HEK293T (cell line): ENCODE data around the gene IFNA6.

Experiments
- CTCF ChIA-PET: fragments of 350-600 bp; formaldehyde crosslinking; extraction: SDS; loops from one replicate; lab custom pipeline; 2021; ENCODE audit warnings: antibody characterized with exemption, inconsistent platforms; lab: Yijun Ruan, JAX
- POLR2A ChIA-PET: fragments of 350-600 bp; formaldehyde crosslinking; extraction: SDS; loops from one replicate; lab custom pipeline; 2020; ENCODE audit warnings: antibody characterized with exemption, inconsistent platforms; lab: Yijun Ruan, JAX
- DNase-seq: peaks from one replicate; pipeline ENCODE4 v3.0.0; 2012; ENCODE audit warnings: mixed read lengths; ENCODE audit errors: extremely low spot score
- ARNT ChIP-seq: fragments of 450-650 bp; IDR thresholded peaks from 2 replicates; pipeline ENCODE4 v1.6.1; 2017; ENCODE audit warnings: mild to moderate bottlenecking
- BHLHE40 ChIP-seq: fragments of 450-650 bp; IDR thresholded peaks from 2 replicates; pipeline ENCODE4 v1.6.1; 2016; ENCODE audit warnings: mild to moderate bottlenecking, moderate library complexity, borderline replicate concordance
- CTBP1 ChIP-seq: fragments of 450-650 bp; IDR thresholded peaks from 2 replicates; pipeline ENCODE4 v1.6.1; 2016; ENCODE audit warnings: borderline replicate concordance
- ELF4 ChIP-seq: fragments of 450-650 bp; IDR thresholded peaks from 2 replicates; pipeline ENCODE4 v1.6.1; 2017; ENCODE audit warnings: antibody characterized with exemption
- FOXA1 ChIP-seq: fragments of 450-650 bp; IDR thresholded peaks from 2 replicates; pipeline ENCODE4 v1.6.1; 2016; ENCODE audit warnings: mild to moderate bottlenecking
- FOXK2 ChIP-seq: fragments of 450-650 bp; IDR thresholded peaks from 2 replicates; pipeline ENCODE4 v1.6.1; 2016; ENCODE audit warnings: mild to moderate bottlenecking
- FOXM1 ChIP-seq: fragments of 450-650 bp; IDR thresholded peaks from 2 replicates; pipeline ENCODE4 v1.6.1; 2017; ENCODE audit warnings: mild to moderate bottlenecking, borderline replicate concordance
- HDGF ChIP-seq: fragments of 450-650 bp; IDR thresholded peaks from 2 replicates; pipeline ENCODE4 v1.6.1; 2017; ENCODE audit warnings: antibody characterized with exemption, borderline replicate concordance
- L3MBTL2 ChIP-seq: fragments of 450-650 bp; conservative IDR thresholded peaks from 2 replicates; pipeline ENCODE4 v1.6.1; 2016; ENCODE audit warnings: mild to moderate bottlenecking
- LEF1 ChIP-seq: fragments of 450-650 bp; IDR thresholded peaks from 2 replicates; pipeline ENCODE4 v1.6.1; 2017; ENCODE audit warnings: mild to moderate bottlenecking, borderline replicate concordance
- NFRKB ChIP-seq: fragments of 450-650 bp; IDR thresholded peaks from 2 replicates; pipeline ENCODE4 v1.6.1; 2016; ENCODE audit warnings: mild to moderate bottlenecking, moderate library complexity
- PKNOX1 ChIP-seq: fragments of 450-650 bp; IDR thresholded peaks from 2 replicates; pipeline ENCODE4 v1.6.1; 2016
- SP1 ChIP-seq: fragments of 450-650 bp; IDR thresholded peaks from 2 replicates; pipeline ENCODE4 v1.6.1; 2017
- SUZ12 ChIP-seq: fragments of 450-650 bp; IDR thresholded peaks from 2 replicates; pipeline ENCODE4 v1.6.1; 2016; ENCODE audit warnings: mild to moderate bottlenecking
- TARDBP ChIP-seq: fragments of 450-650 bp; IDR thresholded peaks from 2 replicates; pipeline ENCODE4 v1.6.1; 2016
- ZNF384 ChIP-seq: fragments of 450-650 bp; IDR thresholded peaks from 2 replicates; pipeline ENCODE4 v1.6.1; 2016

Gene IFNA6

DNA sequence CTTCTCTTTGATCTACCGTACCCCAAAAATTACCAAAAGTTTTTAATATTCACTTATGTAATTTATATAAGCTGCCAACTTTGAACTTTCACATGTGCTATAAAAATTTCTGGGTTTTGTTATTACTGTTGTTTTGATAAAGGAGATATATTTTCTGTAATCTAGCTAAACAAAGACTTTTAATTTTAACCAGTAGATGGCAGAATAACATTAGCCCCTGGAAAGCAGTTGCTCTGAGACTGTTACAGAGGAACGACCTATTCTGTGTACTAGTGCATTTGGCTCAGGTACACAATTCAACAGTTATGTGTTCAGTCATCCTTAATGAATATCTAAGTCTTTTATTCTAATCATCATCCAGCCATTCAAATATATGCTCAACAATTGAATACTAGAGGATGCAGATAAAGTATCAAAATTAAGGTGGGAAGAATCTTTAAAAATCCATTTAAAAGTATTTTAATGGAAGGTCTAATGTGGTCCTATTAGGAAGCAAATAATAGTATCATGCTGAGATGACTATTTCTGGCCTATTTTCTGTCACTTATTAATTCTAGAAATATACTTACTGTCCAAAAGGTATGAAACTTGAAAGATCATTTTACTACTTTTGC, 24.1 kb downstream of the IFNA6 start:
- ChIA-PET CTCF (interaction anchor here (0.6 to 1.6 kb wide), 7 partner anchors 14 to 128 kb away, joined by 3 to 8 read pairs (median 4); no protein-coding TSS in a partner anchor), POLR2A (no interaction called here)
- peak; percentile 55 for DNase-seq
- TF ChIP-seq HDGF (no peak), SP1 (no peak), FOXM1 (no peak)

DNA sequence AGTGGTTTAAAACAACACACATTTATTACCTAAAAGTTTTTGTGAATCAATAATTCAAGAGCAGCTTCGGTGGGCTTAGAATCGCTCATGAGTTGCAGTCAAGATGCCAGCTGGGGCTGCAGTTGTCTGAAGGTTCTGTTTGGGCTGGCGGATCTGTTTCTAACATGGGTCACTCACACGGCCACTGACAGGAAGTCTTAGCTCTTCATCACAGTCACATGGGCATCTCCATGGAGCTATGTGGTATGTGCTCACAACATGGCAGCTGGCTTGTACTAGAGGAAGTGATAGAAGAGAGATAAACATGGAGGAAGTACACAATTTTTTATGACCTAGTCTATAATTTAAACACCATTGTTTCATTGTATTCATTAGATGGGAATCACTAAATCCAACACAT, 26.6 kb downstream of the IFNA6 start:
- TF ChIP-seq ARNT (no peak), PKNOX1 (no peak), FOXA1 (no peak), LEF1 (no peak), BHLHE40 (no peak), L3MBTL2 (no peak), HDGF (no peak), ELF4 (no peak), TARDBP (no peak), FOXM1 (no peak), NFRKB (no peak), SUZ12 (no peak)
- ChIA-PET CTCF (no interaction called here), POLR2A (no interaction called here)
- DNase-seq = no peak

DNA sequence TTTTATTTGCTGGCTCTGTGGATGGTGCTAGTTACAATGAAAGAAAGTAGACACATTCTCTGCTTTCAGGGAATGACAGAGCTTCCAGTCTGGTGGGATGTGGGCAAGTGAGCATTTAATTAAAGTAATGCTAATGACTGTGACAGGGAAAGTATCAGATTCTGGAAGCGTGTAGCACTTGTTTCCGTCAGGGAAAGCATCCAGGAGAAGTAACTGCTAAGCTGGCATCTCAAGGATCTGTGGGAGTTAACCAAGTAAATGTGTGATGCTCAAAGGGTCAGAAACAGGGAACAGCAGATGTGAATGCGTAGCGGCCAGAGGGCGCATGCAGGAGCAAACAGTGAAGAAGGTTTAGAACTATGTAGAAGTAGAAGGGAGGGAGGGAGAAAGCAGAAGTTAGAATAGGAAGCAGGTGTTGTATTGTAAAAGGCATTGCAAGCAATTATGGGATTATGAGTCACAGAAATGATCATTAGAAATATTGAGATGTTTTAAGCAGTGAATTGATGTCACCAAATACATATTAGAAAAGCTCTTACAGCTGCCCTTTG, 27.7 kb downstream of the IFNA6 start:
- TF ChIP-seq BHLHE40 (no peak), ZNF384 (no peak), CTBP1 (no peak), PKNOX1 (no peak), NFRKB (no peak), L3MBTL2 (no peak), LEF1 (no peak), FOXK2 (no peak), HDGF (no peak), ELF4 (no peak), FOXA1 (no peak), FOXM1 (no peak), SP1 (no peak), SUZ12 (no peak), TARDBP (no peak), ARNT (no peak)
- ChIA-PET CTCF (no interaction called here), POLR2A (no interaction called here)
- no peak for DNase-seq

DNA sequence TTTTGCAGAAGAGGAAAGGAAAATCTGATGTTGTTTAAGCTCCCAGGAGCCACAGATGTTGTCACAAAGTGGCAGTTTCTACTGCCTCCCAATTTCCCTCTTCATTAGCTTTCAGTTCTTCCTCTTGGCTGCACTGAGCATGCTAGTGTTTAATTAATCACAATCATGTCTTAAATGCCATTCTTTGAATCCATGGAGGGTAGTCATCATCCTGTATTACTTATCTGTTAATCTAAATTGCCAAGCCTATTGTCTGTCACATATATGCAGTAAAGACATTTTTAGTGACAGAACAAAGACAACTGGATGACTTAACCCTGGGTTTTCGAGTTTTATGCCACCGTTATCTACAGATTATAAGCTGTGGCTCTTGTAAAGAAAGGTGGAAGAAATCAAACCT, 30.2 kb downstream of the IFNA6 start:
- TF ChIP-seq HDGF (no peak), LEF1 (no peak), L3MBTL2 (no peak), ZNF384 (no peak), SUZ12 (no peak), FOXA1 (no peak), TARDBP (no peak), FOXM1 (no peak), CTBP1 (no peak), ELF4 (no peak), BHLHE40 (no peak), PKNOX1 (no peak), FOXK2 (no peak), NFRKB (no peak), ARNT (no peak), SP1 (no peak)

GRCh38 chr9:21317956-21318923, 32.4 kb downstream of the IFNA6 start:
- ChIA-PET CTCF (interaction anchor here (0.6 to 0.7 kb wide), 5 partner anchors 35 to 158 kb away, joined by 3 to 7 read pairs (median 4); no protein-coding TSS in a partner anchor), POLR2A (no interaction called here)
- TF ChIP-seq BHLHE40 = no peak
- no peak for TF ChIP-seq ELF4
- TF ChIP-seq ARNT = no peak
- no peak for TF ChIP-seq NFRKB
- TF ChIP-seq FOXA1 = no peak
- no peak for TF ChIP-seq PKNOX1
- TF ChIP-seq LEF1 = no peak
- no peak for TF ChIP-seq TARDBP
- TF ChIP-seq SUZ12 = no peak
- TF ChIP-seq CTBP1 = no peak
- TF ChIP-seq HDGF = no peak
- DNase-seq = peak; percentile 46

More for the DNA sequence above, 30.2 kb downstream of the IFNA6 start:
- ChIA-PET CTCF (interaction anchor here (0.6 kb wide), 1 partner anchor 87 kb away, joined by 3 read pairs; no protein-coding TSS in a partner anchor), POLR2A (no interaction called here)
- no peak for DNase-seq
